Subcutaneous abdominal adipose tissue (tissue), 5 donors: ENCODE measurements around the gene GRID1.

Experiments used
- H3K27ac ChIP-seq: one replicate; pipeline ENCODE4 v1.7.0; 2013; ENCODE audit warnings: low read depth, mild to moderate bottlenecking, inconsistent platforms, low read length, moderate library complexity
- H3K27me3 ChIP-seq, 5 donors: one replicate each; pipeline ENCODE4 v1.7.0; 2013; ENCODE audit warnings: low read length in 5 of 5, inconsistent platforms in 1 of 5; ENCODE audit not compliant: control insufficient read depth in 5 of 5, insufficient read depth in 4 of 5
- H3K36me3 ChIP-seq, 5 donors: one replicate each; pipeline ENCODE4 v1.7.0; 2013; ENCODE audit warnings: low read length in 5 of 5; ENCODE audit not compliant: control insufficient read depth in 5 of 5, insufficient read depth in 5 of 5
- H3K4me1 ChIP-seq, 5 donors: one replicate each; pipeline ENCODE4 v1.7.0; 2013; ENCODE audit warnings: low read length in 5 of 5, mild to moderate bottlenecking in 3 of 5, moderate library complexity in 1 of 5; ENCODE audit not compliant: control insufficient read depth in 5 of 5, insufficient read depth in 5 of 5
- H3K4me3 ChIP-seq, 5 donors: one replicate each; pipeline ENCODE4 v1.7.0; 2013; ENCODE audit warnings: low read length in 5 of 5, low read depth in 1 of 5
- H3K9ac ChIP-seq, 5 donors: one replicate each; pipeline ENCODE4 v1.7.0; 2013; ENCODE audit warnings: low read length in 5 of 5, mild to moderate bottlenecking in 4 of 5, moderate library complexity in 3 of 5
- H3K9me3 ChIP-seq, 5 donors: one replicate each; pipeline ENCODE4 v1.7.0; 2013; ENCODE audit warnings: low read length in 5 of 5; ENCODE audit not compliant: control insufficient read depth in 5 of 5
- donor health status: healthy.
- donor health status: healthy.
- donor health status: healthy.
- donor health status: healthy.
- donor health status: healthy.

The GRID1 gene

DNA sequence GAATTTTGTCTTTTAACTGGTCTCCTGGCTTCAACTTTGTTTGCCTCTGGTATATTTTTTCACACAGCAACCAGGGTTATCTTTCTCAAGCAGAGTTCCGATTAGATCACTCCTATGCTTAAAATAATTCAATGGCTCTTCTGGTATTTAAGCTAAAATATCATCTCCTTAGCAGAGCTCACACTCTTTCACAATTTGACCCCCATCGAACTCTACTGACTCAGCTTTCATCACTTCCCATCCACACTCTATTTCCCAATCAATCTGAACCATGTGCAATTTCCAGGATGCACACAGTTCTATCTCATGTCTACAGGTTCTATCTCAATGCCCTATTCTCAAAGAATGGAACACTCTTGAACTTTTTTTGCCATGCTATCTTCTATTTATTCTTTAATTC lies 809.5 kb downstream of the GRID1 start:
- Histone ChIP-seq H3K4me1 (no peaks in the 10 kb centered on the region), H3K9me3 (no peaks in the 10 kb centered on the region), H3K4me3 (no peak overlapping the region), H3K36me3 (no peaks in the 10 kb centered on the region), H3K27me3 (no peaks in the 10 kb centered on the region), H3K27ac (no peak overlapping the region), H3K9ac (no peak overlapping the region)
